ENCODE measurements around the gene NOS1AP. TPM values are rescaled to one million over a fixed set of nuclear protein-coding genes. Genes with fewer than 3 reads are reported as not detected.

NOS1AP gene
- total RNA-seq, 1 experiment from 2014 or later: not detected

GRCh38 chr1:162300057-162300917 lies 230.8 kb downstream of the NOS1AP start:
- no peak for DNase-seq (ENCODE audit: low read depth in 1 of 2, low spot score in 2 of 2)
- H3K27ac ChIP-seq: no peak overlapping the region
- peaks cover 6% of the 10 kb centered on the region; the same call in 1 of the 2 replicates for H3K27me3 ChIP-seq (replicated peaks)
- no peak overlapping the region for H3K4me3 ChIP-seq
- no peaks in the 10 kb centered on the region for H3K9me3 ChIP-seq (replicated peaks)
- no peaks in the 10 kb centered on the region for H3K36me3 ChIP-seq
- no peaks in the 10 kb centered on the region for H3K4me1 ChIP-seq (replicated peaks)

- Histone ChIP-seq H3K27me3 (replicated peaks) (0 out of 2 replicates have a peak, but pooled peaks cover 6% of the 10 kb centered on the region), H3K27ac (no peak overlapping the region), H3K9me3 (replicated peaks) (no peaks in the 10 kb centered on the region), H3K36me3 (no peaks in the 10 kb centered on the region), H3K4me1 (replicated peaks) (no peaks in the 10 kb centered on the region), H3K4me3 (no peak overlapping the region)
- no peak for DNase-seq (ENCODE audit: low read depth in 1 of 2, low spot score in 2 of 2)
Observed at GRCh38 chr1:162301696-162302095, 232.2 kb downstream of the NOS1AP start.

GRCh38 chr1:162302306-162303003 lies 233.0 kb downstream of the NOS1AP start:
- Histone ChIP-seq H3K4me3 (no peak overlapping the region), H3K4me1 (replicated peaks) (no peaks in the 10 kb centered on the region), H3K27me3 (replicated peaks) (peaks cover 6% of the 10 kb centered on the region; the same call in 1 of the 2 replicates), H3K27ac (no peak overlapping the region), H3K36me3 (no peaks in the 10 kb centered on the region), H3K9me3 (replicated peaks) (no peaks in the 10 kb centered on the region)
- DNase-seq (ENCODE audit: low read depth in 1 of 2, low spot score in 2 of 2): no peak

DNA sequence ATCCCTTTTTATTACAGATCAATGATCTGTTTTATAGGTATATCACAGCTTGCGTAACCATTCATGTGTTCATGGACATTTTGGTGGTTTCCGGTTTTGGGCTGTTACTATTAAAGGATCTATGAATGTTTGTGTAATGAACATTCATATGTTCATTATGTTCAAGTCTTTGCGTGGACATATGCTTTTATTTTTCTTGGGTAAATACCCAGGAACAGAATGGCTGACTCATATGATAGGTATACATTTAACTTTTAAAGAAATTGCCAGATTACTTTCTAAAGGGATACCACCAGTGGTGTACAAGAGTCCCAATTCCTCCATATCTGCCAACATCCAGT lies 233.5 kb downstream of the NOS1AP start:
- Histone ChIP-seq H3K36me3 (no peaks in the 10 kb centered on the region), H3K9me3 (replicated peaks) (no peaks in the 10 kb centered on the region), H3K27ac (no peak overlapping the region), H3K27me3 (replicated peaks) (peaks cover 6% of the 10 kb centered on the region; the same call in 1 of the 2 replicates), H3K4me3 (no peak overlapping the region), H3K4me1 (replicated peaks) (no peaks in the 10 kb centered on the region)
- no peak for DNase-seq (ENCODE audit: low read depth in 1 of 2, low spot score in 2 of 2)

DNA sequence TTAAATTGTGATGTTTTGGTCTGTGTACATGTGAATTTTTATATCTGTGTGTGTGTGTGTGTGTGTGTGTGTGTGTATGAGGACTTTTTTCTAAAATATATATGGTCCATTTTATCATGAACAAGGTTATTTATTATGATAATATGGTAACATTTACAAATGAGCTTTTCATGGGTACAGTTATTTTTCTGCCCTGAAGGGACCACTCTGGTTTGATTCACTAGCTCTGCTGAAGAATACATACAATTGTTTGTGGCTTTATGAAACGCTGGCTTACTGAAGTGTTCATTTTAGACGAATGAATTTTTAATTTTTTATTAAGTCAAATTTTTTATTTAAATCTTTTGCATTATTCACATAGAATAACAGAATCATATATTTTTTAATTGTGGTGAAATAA lies 235.2 kb downstream of the NOS1AP start:
- no peak overlapping the region for H3K27ac ChIP-seq
- no peak overlapping the region for H3K4me3 ChIP-seq
- H3K36me3 ChIP-seq: no peaks in the 10 kb centered on the region
- no peak for DNase-seq (ENCODE audit: low read depth in 1 of 2, low spot score in 2 of 2)
- H3K4me1 ChIP-seq (replicated peaks): no peaks in the 10 kb centered on the region
- peaks cover 5% of the 10 kb centered on the region; the same call in 1 of the 2 replicates for H3K27me3 ChIP-seq (replicated peaks)
- H3K9me3 ChIP-seq (replicated peaks): no peaks in the 10 kb centered on the region

DNA sequence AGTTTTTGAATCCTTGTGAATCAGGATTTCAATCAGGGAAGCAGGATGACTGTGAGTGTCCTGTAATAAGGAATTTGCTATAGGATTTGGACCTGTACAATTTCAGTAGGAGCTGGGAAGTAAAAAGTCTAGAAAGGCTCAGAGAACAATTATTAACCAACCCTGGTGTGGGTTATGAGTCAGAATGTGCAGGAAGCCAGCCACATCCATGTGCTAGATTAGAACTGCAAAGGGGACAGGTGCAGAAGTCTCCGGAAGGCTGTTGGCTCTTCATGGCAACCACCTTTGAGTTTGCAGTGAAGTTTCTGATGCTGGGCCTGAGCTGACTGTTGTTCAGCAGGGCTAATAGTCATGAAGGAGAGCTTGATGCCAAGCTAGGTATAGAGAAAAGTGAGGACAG lies 236.5 kb downstream of the NOS1AP start:
- DNase-seq (ENCODE audit: low read depth in 1 of 2, low spot score in 2 of 2): no peak
- H3K4me3 ChIP-seq: no peak overlapping the region

GRCh38 chr1:162310337-162310736 lies 240.8 kb downstream of the NOS1AP start:
- DNase-seq (ENCODE audit: low read depth in 1 of 2, low spot score in 2 of 2): no peak
- peaks cover 7% of the 10 kb centered on the region; the same call in 1 of the 2 replicates for H3K27me3 ChIP-seq (replicated peaks)
- no peak overlapping the region for H3K27ac ChIP-seq
- H3K4me1 ChIP-seq (replicated peaks): no peaks in the 10 kb centered on the region
- H3K4me3 ChIP-seq: no peak overlapping the region
- peaks cover 4% of the 10 kb centered on the region; the same call in 1 of the 2 replicates for H3K9me3 ChIP-seq (replicated peaks)
- H3K36me3 ChIP-seq: no peaks in the 10 kb centered on the region

More for the DNA sequence above, 236.5 kb downstream of the NOS1AP start:
- Histone ChIP-seq H3K9me3 (replicated peaks) (peaks cover 4% of the 10 kb centered on the region; the same call in 1 of the 2 replicates), H3K27ac (no peak overlapping the region), H3K27me3 (replicated peaks) (peaks cover 7% of the 10 kb centered on the region; the same call in 1 of the 2 replicates), H3K36me3 (no peaks in the 10 kb centered on the region), H3K4me1 (replicated peaks) (no peaks in the 10 kb centered on the region)

DNA sequence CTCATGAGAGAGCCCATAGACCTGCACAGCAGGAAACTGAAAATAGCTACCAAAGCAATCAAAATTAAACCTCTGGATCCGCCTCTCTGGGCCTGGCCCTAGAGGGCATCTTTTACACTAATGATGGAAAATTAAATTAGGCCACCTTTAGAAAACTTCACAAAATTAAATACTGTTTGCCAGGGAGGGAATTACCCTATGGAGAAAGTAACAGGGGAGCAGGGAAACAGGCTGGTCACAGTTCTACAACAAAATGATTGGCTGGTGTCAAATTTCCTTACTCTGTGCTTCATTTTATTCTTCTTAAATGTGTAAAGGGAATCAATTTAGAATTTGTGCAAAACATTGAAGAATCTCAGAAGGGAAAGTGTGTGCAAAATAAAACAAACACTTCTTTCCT lies 244.7 kb downstream of the NOS1AP start:
- Histone ChIP-seq H3K9me3 (replicated peaks) (peaks cover 4% of the 10 kb centered on the region; the same call in 1 of the 2 replicates), H3K27me3 (replicated peaks) (peaks cover 3% of the 10 kb centered on the region; the same call in 1 of the 2 replicates), H3K4me1 (replicated peaks) (no peaks in the 10 kb centered on the region), H3K27ac (no peak overlapping the region), H3K36me3 (no peaks in the 10 kb centered on the region), H3K4me3 (no peak overlapping the region)
- DNase-seq (ENCODE audit: low read depth in 1 of 2, low spot score in 2 of 2): no peak

DNA sequence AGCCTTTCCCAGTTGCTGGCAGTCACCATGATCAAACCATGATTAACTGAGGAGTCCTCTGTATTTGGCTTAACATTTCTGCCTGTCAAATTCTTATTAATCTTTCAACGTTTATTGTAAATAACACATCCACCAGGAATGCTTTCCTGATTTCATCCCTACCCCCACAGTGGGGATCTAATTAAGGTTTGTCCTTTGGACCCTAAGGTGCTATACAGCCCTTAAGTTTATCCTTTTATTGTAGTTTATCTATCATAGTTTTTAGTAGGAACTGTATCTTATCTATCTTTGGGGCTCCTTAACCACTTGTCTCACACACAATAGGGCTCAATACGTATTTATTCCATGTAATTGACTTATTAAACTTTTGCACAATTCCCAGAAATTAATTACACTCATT lies 246.2 kb downstream of the NOS1AP start:
- no peak for DNase-seq (ENCODE audit: low read depth in 1 of 2, low spot score in 2 of 2)
- Histone ChIP-seq H3K27me3 (replicated peaks) (no peaks in the 10 kb centered on the region), H3K4me3 (no peak overlapping the region), H3K36me3 (no peaks in the 10 kb centered on the region), H3K27ac (no peak overlapping the region), H3K9me3 (replicated peaks) (no peaks in the 10 kb centered on the region; the same call in 1 of the 2 replicates), H3K4me1 (replicated peaks) (no peaks in the 10 kb centered on the region; the same call in 1 of the 2 replicates)

DNA sequence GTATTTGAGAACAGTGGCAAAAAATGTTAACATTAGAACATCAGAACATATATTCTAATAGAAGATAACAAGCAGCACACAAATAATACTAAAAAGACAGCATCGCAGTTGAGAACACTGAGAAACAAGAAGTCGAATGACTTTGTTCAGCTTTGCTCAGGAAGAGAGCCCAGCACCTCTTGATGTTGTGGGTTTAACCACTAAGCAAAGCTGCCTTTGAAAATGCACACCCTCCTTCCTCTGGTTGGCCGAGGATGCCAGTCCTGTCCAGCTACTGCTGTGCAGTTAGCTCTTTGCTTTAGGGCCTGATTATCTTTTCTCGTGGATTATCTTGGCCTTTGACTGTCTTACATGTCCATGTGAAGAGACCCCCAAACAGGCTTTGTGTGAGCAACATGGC lies 246.7 kb downstream of the NOS1AP start:
- H3K4me3 ChIP-seq: no peak overlapping the region
- no peaks in the 10 kb centered on the region for H3K9me3 ChIP-seq (replicated peaks)
- DNase-seq (ENCODE audit: low read depth in 1 of 2, low spot score in 2 of 2): no peak
- H3K27ac ChIP-seq: no peak overlapping the region
- no peaks in the 10 kb centered on the region for H3K36me3 ChIP-seq
- no peaks in the 10 kb centered on the region; the same call in 1 of the 2 replicates for H3K4me1 ChIP-seq (replicated peaks)
- H3K27me3 ChIP-seq (replicated peaks): no peaks in the 10 kb centered on the region

- Histone ChIP-seq H3K4me3 (no peak overlapping the region), H3K36me3 (no peaks in the 10 kb centered on the region), H3K9me3 (replicated peaks) (no peaks in the 10 kb centered on the region), H3K27me3 (replicated peaks) (no peaks in the 10 kb centered on the region), H3K4me1 (replicated peaks) (no peaks in the 10 kb centered on the region; the same call in 1 of the 2 replicates), H3K27ac (no peak overlapping the region)
- no peak for DNase-seq (ENCODE audit: low read depth in 1 of 2, low spot score in 2 of 2)
Observed at GRCh38 chr1:162317621-162318020, 248.1 kb downstream of the NOS1AP start.

DNA sequence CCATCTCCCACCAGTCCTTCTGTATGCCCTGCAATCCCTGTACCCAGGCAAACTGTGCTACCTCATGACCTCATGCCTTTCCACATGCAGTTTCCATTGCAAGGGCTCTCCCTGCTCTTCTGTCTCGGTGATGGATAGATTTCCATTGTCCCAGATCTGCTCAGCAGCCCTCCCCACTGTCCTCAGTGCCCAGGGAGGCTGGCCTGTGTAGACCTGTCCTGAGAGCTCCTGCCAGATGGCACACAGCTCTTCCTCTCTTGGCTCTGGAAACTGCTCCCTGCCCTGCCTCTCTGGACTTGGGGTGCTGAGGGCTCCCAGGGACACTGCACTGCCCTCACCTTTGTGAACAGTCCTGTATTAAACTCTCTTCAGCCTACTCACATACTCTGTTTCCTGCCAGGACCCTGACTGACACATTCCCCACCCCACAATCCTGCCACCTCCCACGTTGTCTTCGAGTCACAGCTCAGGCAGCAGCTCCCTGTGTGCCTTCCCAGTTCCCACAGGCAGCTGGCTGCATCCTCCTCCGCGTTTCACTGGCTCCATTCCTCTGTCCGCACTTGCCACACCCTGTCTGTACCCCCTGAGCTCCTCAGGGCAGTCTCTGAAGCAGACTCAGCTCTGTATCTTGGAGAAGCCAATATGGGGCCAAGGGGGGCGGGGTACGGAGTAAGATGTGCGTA lies 250.1 kb downstream of the NOS1AP start:
- peaks cover 3% of the 10 kb centered on the region; the same call in 1 of the 2 replicates for H3K27me3 ChIP-seq (replicated peaks)
- no peak for DNase-seq (ENCODE audit: low read depth in 1 of 2, low spot score in 2 of 2)
- no peak overlapping the region for H3K4me3 ChIP-seq
- no peaks in the 10 kb centered on the region; the same call in 1 of the 2 replicates for H3K4me1 ChIP-seq (replicated peaks)
- no peak overlapping the region for H3K27ac ChIP-seq
- H3K36me3 ChIP-seq: no peaks in the 10 kb centered on the region
- no peaks in the 10 kb centered on the region for H3K9me3 ChIP-seq (replicated peaks)

- H3K9me3 ChIP-seq (replicated peaks): no peaks in the 10 kb centered on the region
- no peaks in the 10 kb centered on the region; the same call in 1 of the 2 replicates for H3K4me1 ChIP-seq (replicated peaks)
- no peak overlapping the region for H3K27ac ChIP-seq
- H3K36me3 ChIP-seq: no peaks in the 10 kb centered on the region
- DNase-seq (ENCODE audit: low read depth in 1 of 2, low spot score in 2 of 2): no peak
- peaks cover 5% of the 10 kb centered on the region for H3K27me3 ChIP-seq (replicated peaks)
- H3K4me3 ChIP-seq: no peak overlapping the region
Observed at GRCh38 chr1:162321809-162322422, 252.4 kb downstream of the NOS1AP start.

Measured in SJSA1 (cell line).